Liver (tissue), 9 donors: ENCODE measurements around the gene PDE4B. TPM values are rescaled to one million over a fixed set of nuclear protein-coding genes. Genes with fewer than 3 reads are reported as not detected.

Experiments used
- DNase-seq: peaks from one replicate; pipeline ENCODE4 v3.0.0-alpha.2; 2017; ENCODE audit warnings: low spot score
- H3K27ac ChIP-seq, 2 donors: one replicate each; pipeline ENCODE4 v1.7.0; 2013; ENCODE audit warnings: inconsistent platforms in 2 of 2, low read length in 2 of 2, control low read depth in 1 of 2, low read depth in 1 of 2, mild to moderate bottlenecking in 1 of 2
- H3K27me3 ChIP-seq, 4 donors: one replicate each; pipeline versions ENCODE4 v1.6.1 to v1.7.0; 2013; ENCODE audit warnings: low read length in 3 of 4, inconsistent platforms in 1 of 4, mild to moderate bottlenecking in 1 of 4, moderate library complexity in 1 of 4; ENCODE audit not compliant: control insufficient read depth in 4 of 4, insufficient read depth in 4 of 4
- H3K36me3 ChIP-seq, 4 donors: one replicate each; pipeline versions ENCODE4 v1.6.1 to v1.7.0; 2013; ENCODE audit warnings: low read length in 3 of 4, mild to moderate bottlenecking in 3 of 4, low read depth in 1 of 4, moderate library complexity in 1 of 4; ENCODE audit not compliant: control insufficient read depth in 4 of 4, insufficient read depth in 3 of 4
- H3K4me1 ChIP-seq, 4 donors: one replicate each; pipeline versions ENCODE4 v1.6.1 to v1.7.0; 2013; ENCODE audit warnings: low read length in 3 of 4, mild to moderate bottlenecking in 3 of 4, moderate library complexity in 1 of 4; ENCODE audit not compliant: control insufficient read depth in 4 of 4, insufficient read depth in 4 of 4
- H3K4me3 ChIP-seq, 3 donors: one replicate each; pipeline versions ENCODE4 v1.6.1 to v1.7.0; 2013; ENCODE audit warnings: low read length in 3 of 3, control low read depth in 1 of 3, low read depth in 1 of 3, mild to moderate bottlenecking in 1 of 3
- H3K9ac ChIP-seq, 2 donors: one replicate each; pipeline ENCODE4 v1.7.0; 2013; ENCODE audit warnings: low read length in 2 of 2, mild to moderate bottlenecking in 2 of 2, moderate library complexity in 2 of 2, control low read depth in 1 of 2, low read depth in 1 of 2
- H3K9me3 ChIP-seq, 4 donors: one replicate each; pipeline versions ENCODE4 v1.6.1 to v1.7.0; 2013; ENCODE audit warnings: low read length in 3 of 4; ENCODE audit not compliant: control insufficient read depth in 4 of 4
- ATF3 ChIP-seq: IDR thresholded peaks from 2 replicates; pipeline ENCODE4 v1.6.1; 2016; ENCODE audit warnings: antibody characterized with exemption
- EGR1 ChIP-seq, 2 donors: IDR thresholded peaks; 2 replicates each; pipeline ENCODE4 v1.6.1; 2016 to 2018; ENCODE audit warnings: antibody characterized with exemption in 2 of 2, low read depth in 2 of 2
- FOXA1 ChIP-seq: IDR thresholded peaks from 2 replicates; pipeline ENCODE4 v1.6.1; 2016; ENCODE audit warnings: antibody characterized with exemption
- FOXA2 ChIP-seq: IDR thresholded peaks from 2 replicates; pipeline ENCODE4 v1.6.1; 2016; ENCODE audit warnings: antibody characterized with exemption
- HNF4A ChIP-seq, 2 donors: conservative IDR thresholded peaks; 2 replicates each; pipeline ENCODE4 v1.6.1; 2016; ENCODE audit warnings: antibody characterized with exemption in 2 of 2, mild to moderate bottlenecking in 2 of 2
- JUND ChIP-seq, 2 donors: IDR thresholded peaks; 2 replicates each; pipeline ENCODE4 v1.6.1; 2016; ENCODE audit warnings: antibody characterized with exemption in 2 of 2
- NR2F2 ChIP-seq: IDR thresholded peaks from 2 replicates; pipeline ENCODE4 v1.6.1; 2016; ENCODE audit warnings: antibody characterized with exemption
- RAD21 ChIP-seq, 2 donors: IDR thresholded peaks; 2 replicates each; pipeline ENCODE4 v1.6.1; 2016; ENCODE audit warnings: antibody characterized with exemption in 2 of 2, mild to moderate bottlenecking in 2 of 2
- REST ChIP-seq: IDR thresholded peaks from 2 replicates; pipeline ENCODE4 v1.6.1; 2016; ENCODE audit warnings: antibody characterized with exemption, mild to moderate bottlenecking
- RXRA ChIP-seq, 2 donors: IDR thresholded peaks; 2 replicates each; pipeline ENCODE4 v1.6.1; 2017 to 2018; ENCODE audit warnings: antibody characterized with exemption in 2 of 2, mild to moderate bottlenecking in 1 of 2
- SP1 ChIP-seq: IDR thresholded peaks from 2 replicates; pipeline ENCODE4 v1.6.1; 2018; ENCODE audit warnings: antibody characterized with exemption, mild to moderate bottlenecking
- TAF1 ChIP-seq: conservative IDR thresholded peaks from 2 replicates; pipeline ENCODE4 v1.6.1; 2016; ENCODE audit warnings: antibody characterized with exemption, mild to moderate bottlenecking
- YY1 ChIP-seq: IDR thresholded peaks from 2 replicates; pipeline ENCODE4 v1.6.1; 2016; ENCODE audit warnings: antibody characterized with exemption, mild to moderate bottlenecking
- ZBTB33 ChIP-seq: IDR thresholded peaks from 2 replicates; pipeline ENCODE4 v1.6.1; 2016; ENCODE audit warnings: antibody characterized with exemption
- WGBS: extraction: QIAGEN DNeasy Blood & Tissue Kit; methylation state at CpG from one replicate; pipeline ENCODE4 v1.1.7; 2013; 5-methylcytosine and 5-hydroxymethylcytosine counted together
- polyA plus RNA-seq, 2 donors: library from polyadenylated mRNA; stranded (reverse) in 1 of 2; unstranded in 1 of 2; fragments of 200-250 nt in 1 of 2; fragments of >200 nt in 1 of 2; fragmentation: Nextera tagmentation in 1 of 2; extraction: Ambion mirVana in 1 of 2; gene quantifications; one replicate each; pipeline versions ENCODE4 v1.2.1 to v1.2.3, GENCODE V29; 2013 to 2015
- total RNA-seq, 2 donors: library from RNA; depleted of rRNA; stranded (reverse); fragments of >200 nt; gene quantifications; one replicate each; pipeline ENCODE4 v1.2.3, GENCODE V29; 2014
- TF ChIP-seq, protein P1 (sequence below): IDR thresholded peaks from 2 replicates; pipeline ENCODE4 v1.6.1; 2016; ENCODE audit warnings: antibody characterized with exemption
- donor health status: healthy.
- donor health status: healthy.
- donor health status: healthy.
- donor health status: healthy.
- donor health status: healthy.

PDE4B gene
- total and polyA plus RNA-seq, 4 donors = 1.9 to 3.9 (median 2.7) TPM

- Histone ChIP-seq H3K4me3 (no peak overlapping the region), H3K9me3 (no peaks in the 10 kb centered on the region), H3K36me3 (no peaks in the 10 kb centered on the region), H3K27me3 (no peaks in the 10 kb centered on the region), H3K4me1 (no peaks in the 10 kb centered on the region), H3K27ac (no peak overlapping the region), H3K9ac (no peak overlapping the region)
- TF ChIP-seq, protein P1, sequence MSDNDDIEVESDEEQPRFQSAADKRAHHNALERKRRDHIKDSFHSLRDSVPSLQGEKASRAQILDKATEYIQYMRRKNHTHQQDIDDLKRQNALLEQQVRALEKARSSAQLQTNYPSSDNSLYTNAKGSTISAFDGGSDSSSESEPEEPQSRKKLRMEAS = no peak
- peak; percentile 95 for TF ChIP-seq NR2F2
- no peak for DNase-seq
- 61% methylated on average over 5 of the region's 5 CpGs for WGBS
Measured at GRCh38 chr1:66176012-66176715, 383.5 kb downstream of the PDE4B start.

- DNase-seq = no peak
- TF ChIP-seq NR2F2 = no peak
- no peak for TF ChIP-seq RAD21 (IDR thresholded peaks at IDR 0.05)
- no peak for TF ChIP-seq REST
- no peak for TF ChIP-seq TAF1
- TF ChIP-seq ZBTB33 = no peak
- TF ChIP-seq RXRA (IDR thresholded peaks at IDR 0.05) = no peak
- no peak for TF ChIP-seq YY1
- TF ChIP-seq HNF4A (conservative IDR thresholded peaks at IDR 0.05) = no peak
- TF ChIP-seq EGR1 (IDR thresholded peaks at IDR 0.05; ENCODE audit: low read depth in 2 of 2) = no peak
- no peak for TF ChIP-seq SP1
- no peak for TF ChIP-seq JUND (IDR thresholded peaks at IDR 0.05)
- no peak for TF ChIP-seq FOXA1
- no peak for TF ChIP-seq FOXA2
- no peak for TF ChIP-seq ATF3
- Histone ChIP-seq H3K27me3 (no peaks in the 10 kb centered on the region), H3K9me3 (no peaks in the 10 kb centered on the region), H3K4me1 (no peaks in the 10 kb centered on the region), H3K9ac (no peak overlapping the region), H3K36me3 (no peaks in the 10 kb centered on the region), H3K27ac (no peak overlapping the region), H3K4me3 (no peak overlapping the region)
- WGBS = 48% methylated on average over 1 of the region's 1 CpG
Measured at GRCh38 chr1:66176832-66177231, 384.1 kb downstream of the PDE4B start.
